Endothelial cell of umbilical vein (primary cell): ENCODE data around the gene CDC42BPB. TPM values are rescaled to one million over a fixed set of nuclear protein-coding genes. Genes with fewer than 3 reads are reported as not detected.

Experiments used
- BruUV-seq: library from RNA; stranded (reverse); fragments of 400-500 nt; replicated peaks from 2 replicates; lab custom pipeline; 2021; lab: Mats Ljungman, UMichigan
- CTCF ChIA-PET: fragments of 300-600, 350-600 bp; sonication (Branson Sonifier 250); formaldehyde crosslinking; loops from one replicate; lab custom pipeline; 2021; ENCODE audit warnings: antibody characterized with exemption, inconsistent platforms; lab: Charles Lee
- POLR2A ChIA-PET: fragments of 300-600, 350-600 bp; sonication (Branson Sonifier 250); formaldehyde crosslinking; loops from one replicate; lab custom pipeline; 2021; ENCODE audit warnings: antibody characterized with exemption, inconsistent platforms; lab: Charles Lee
- DNase-seq: peaks from one replicate; pipeline ENCODE4 v3.0.0-alpha.2; 2011; ENCODE audit warnings: low read depth, low spot score
- FAIRE-seq: peaks from 2 replicates; lab custom pipeline; 2011; peaks lifted over from hg19 to GRCh38; lab: Jason Lieb, UNC
- H2AFZ ChIP-seq: 2 replicates; pipeline ENCODE4 v1.6.0; 2012; ENCODE audit warnings: low read depth, low read length, control low read depth, inconsistent platforms
- H3K27ac ChIP-seq: 2 replicates; pipeline ENCODE4 v1.5.1; 2011; ENCODE audit warnings: low read depth, mild to moderate bottlenecking, control low read depth, low read length, moderate library complexity; ENCODE audit not compliant: insufficient read depth
- H3K27me3 ChIP-seq, 2 experiments: 2 replicates each; pipeline versions ENCODE4 v1.6.0 to v1.6.1; 2011; ENCODE audit warnings: low read length in 2 of 2, mixed read lengths in 1 of 2; ENCODE audit not compliant: control insufficient read depth in 2 of 2, insufficient read depth in 2 of 2
- H3K36me3 ChIP-seq, 2 experiments: 2 replicates in 1 of 2; 3 replicates in 1 of 2; pipeline ENCODE4 v1.5.1; 2011; ENCODE audit warnings: low read length in 2 of 2, mild to moderate bottlenecking in 1 of 2, moderate library complexity in 1 of 2; ENCODE audit not compliant: control insufficient read depth in 2 of 2, insufficient read depth in 2 of 2; ENCODE audit errors: extremely low read depth in 1 of 2
- H3K4me1 ChIP-seq: 3 replicates; pipeline ENCODE4 v1.5.1; 2011; ENCODE audit warnings: mild to moderate bottlenecking, low read length; ENCODE audit not compliant: control insufficient read depth, insufficient read depth; ENCODE audit errors: extremely low read depth
- H3K4me2 ChIP-seq: 2 replicates; pipeline ENCODE4 v1.6.1; 2011; ENCODE audit warnings: low read length, control low read depth, mixed read lengths; ENCODE audit not compliant: insufficient read depth
- H3K4me3 ChIP-seq, 3 experiments: fragments of 200-600 bp in 1 of 3; sonication (generic), shearing (Covaris generic) in 1 of 3; replicated peaks in 1 of 3; 2 replicates each; pipeline ENCODE4 v1.5.1; 2011 to 2016; ENCODE audit warnings: control low read depth in 3 of 3, low read length in 3 of 3, mild to moderate bottlenecking in 2 of 3, inconsistent platforms in 1 of 3, low read depth in 1 of 3, moderate library complexity in 1 of 3; ENCODE audit not compliant: insufficient read depth in 1 of 3
- H3K79me2 ChIP-seq: 2 replicates; pipeline ENCODE4 v1.6.0; 2012; ENCODE audit warnings: low read length, inconsistent platforms; ENCODE audit not compliant: control insufficient read depth, insufficient read depth
- H3K9ac ChIP-seq: replicated peaks from 2 replicates; pipeline ENCODE3; 2011; ENCODE audit warnings: low read length, control low read depth; ENCODE audit not compliant: insufficient read depth; ENCODE audit errors: extremely low read depth
- H3K9me1 ChIP-seq: replicated peaks from 3 replicates; pipeline ENCODE4 v1.6.0; 2011; ENCODE audit warnings: mild to moderate bottlenecking, low read length; ENCODE audit not compliant: control insufficient read depth, insufficient read depth; ENCODE audit errors: extremely low read depth
- H3K9me3 ChIP-seq: replicated peaks from 2 replicates; pipeline ENCODE4 v1.5.1; 2012; ENCODE audit warnings: low read length, inconsistent platforms; ENCODE audit not compliant: control insufficient read depth, insufficient read depth
- H4K20me1 ChIP-seq: replicated peaks from 2 replicates; pipeline ENCODE3; 2011; ENCODE audit warnings: mild to moderate bottlenecking, low read length; ENCODE audit not compliant: control insufficient read depth, insufficient read depth; ENCODE audit errors: extremely low read depth
- EZH2 ChIP-seq: IDR thresholded peaks from 2 replicates; pipeline ENCODE4 v1.6.1; 2012; ENCODE audit warnings: borderline replicate concordance, low read depth, mild to moderate bottlenecking, moderate library complexity, low read length, inconsistent platforms; ENCODE audit not compliant: severe bottlenecking
- FOS ChIP-seq: IDR thresholded peaks from 2 replicates; pipeline ENCODE4 v1.6.1; 2011; ENCODE audit warnings: mild to moderate bottlenecking, low read length, moderate library complexity, borderline replicate concordance; ENCODE audit not compliant: insufficient read depth
- GATA2 ChIP-seq: IDR thresholded peaks from 2 replicates; pipeline ENCODE4 v1.7.0; 2011; ENCODE audit warnings: low read depth, mild to moderate bottlenecking, moderate library complexity, mixed read lengths, low read length; ENCODE audit not compliant: insufficient read length, insufficient read depth
- JUN ChIP-seq: IDR thresholded peaks from 2 replicates; pipeline ENCODE4 v1.6.1; 2011; ENCODE audit warnings: borderline replicate concordance, low read depth; ENCODE audit not compliant: insufficient read length, insufficient read depth
- MYC ChIP-seq: IDR thresholded peaks from one replicate; pipeline ENCODE4 v1.6.1; 2011; ENCODE audit warnings: mild to moderate bottlenecking, low read depth, low read length
- POLR2A ChIP-seq: IDR thresholded peaks from 2 replicates; pipeline ENCODE4 v1.6.1; 2012; ENCODE audit warnings: low read depth, mild to moderate bottlenecking, control low read depth, low read length
- POLR2AphosphoS5 ChIP-seq: IDR thresholded peaks from 2 replicates; pipeline ENCODE4 v1.6.1; 2012; ENCODE audit warnings: low read depth, mild to moderate bottlenecking, control low read depth, low read length, moderate library complexity; ENCODE audit not compliant: insufficient read depth
- dilution Hi-C: fragments of 300-500 bp; cut with MboI; formaldehyde crosslinking; loops from one replicate; pipeline ENCODE4 v1.15.0; 2019; ENCODE audit warnings: low sequenced_read_pairs; ENCODE audit not compliant: extremely low pct_ligation_motif_present
- intact Hi-C: fragments of 100-400 bp; cut with micrococcal nuclease; formaldehyde crosslinking; loops from one replicate; pipeline ENCODE4 v1.10.0; 2022
- polyA plus RNA-seq, 4 experiments: library from polyadenylated mRNA; depleted of rRNA in 3 of 4; stranded (reverse) in 3 of 4; unstranded in 1 of 4; fragments of >200 nt; gene quantifications; 2 replicates each; pipeline versions ENCODE4 v1.2.1 to v1.2.3, GENCODE V29; 2011 to 2012; ENCODE audit warnings: missing spikeins in 1 of 4
- total RNA-seq: library from RNA; stranded (reverse); gene quantifications from 2 replicates; pipeline ENCODE4 v1.2.3, GENCODE V29; 2021
- TF ChIP-seq, protein P1 (sequence below): IDR thresholded peaks from 2 replicates; pipeline ENCODE4 v1.6.1; 2011; ENCODE audit not compliant: insufficient read depth, insufficient read length
- TF ChIP-seq, protein P2 (sequence below), 2 donors: IDR thresholded peaks; 1 replicate in 1 of 2; 2 replicates in 1 of 2; pipeline ENCODE4 v1.5.1; 2011; ENCODE audit warnings: low read length in 2 of 2, mild to moderate bottlenecking in 2 of 2, moderate library complexity in 2 of 2, control low read depth in 1 of 2, inconsistent platforms in 1 of 2, low read depth in 1 of 2; ENCODE audit not compliant: insufficient read depth in 1 of 2; ENCODE audit errors: extremely low read depth in 1 of 2

CDC42BPB gene
- total and polyA plus RNA-seq, 2 donors (not counting 3 experiments of a cell fraction or from before 2014, with no cell fraction given), result 82.6 to 131 TPM

DNA sequence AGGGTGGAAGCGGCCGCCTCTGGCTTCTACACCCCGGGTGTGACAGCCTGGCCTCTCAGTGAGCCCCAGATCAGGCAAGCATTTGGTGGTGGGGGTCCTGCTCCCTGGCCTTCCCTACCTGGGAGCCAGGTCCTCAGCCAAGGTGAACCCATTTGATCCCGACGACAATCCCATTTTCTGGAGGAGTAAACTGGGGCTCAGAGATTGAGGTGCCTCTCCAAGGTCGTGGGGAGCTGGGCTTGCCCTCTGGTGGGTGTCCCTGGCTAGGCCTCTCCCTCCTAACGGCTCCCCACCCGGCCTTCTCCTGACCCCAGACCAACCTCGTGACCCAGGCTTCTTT is 34.5 kb upstream of the CDC42BPB start:
- BruUV-seq, result no TSS peak
- Histone ChIP-seq H3K27me3 (no peaks in the 10 kb centered on the region), H2AFZ (peak overlapping the region; percentile 89), H3K79me2 (no peaks in the 10 kb centered on the region), H3K4me2 (no peak overlapping the region), H3K4me1 (peaks cover 4% of the 10 kb centered on the region), H3K9me1 (no peaks in the 10 kb centered on the region), H3K4me3 (no peak overlapping the region), H3K36me3 (no peaks in the 10 kb centered on the region), H4K20me1 (no peaks in the 10 kb centered on the region), H3K9ac (no peak overlapping the region), H3K27ac (no peak overlapping the region), H3K9me3 (no peaks in the 10 kb centered on the region)
- TF ChIP-seq, protein P1, sequence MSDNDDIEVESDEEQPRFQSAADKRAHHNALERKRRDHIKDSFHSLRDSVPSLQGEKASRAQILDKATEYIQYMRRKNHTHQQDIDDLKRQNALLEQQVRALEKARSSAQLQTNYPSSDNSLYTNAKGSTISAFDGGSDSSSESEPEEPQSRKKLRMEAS, result no peak
- TF ChIP-seq POLR2AphosphoS5, result no peak
- no peak for TF ChIP-seq GATA2
- TF ChIP-seq MYC, result no peak
- no peak for TF ChIP-seq JUN
- no peak for TF ChIP-seq POLR2A
- TF ChIP-seq, protein P2, sequence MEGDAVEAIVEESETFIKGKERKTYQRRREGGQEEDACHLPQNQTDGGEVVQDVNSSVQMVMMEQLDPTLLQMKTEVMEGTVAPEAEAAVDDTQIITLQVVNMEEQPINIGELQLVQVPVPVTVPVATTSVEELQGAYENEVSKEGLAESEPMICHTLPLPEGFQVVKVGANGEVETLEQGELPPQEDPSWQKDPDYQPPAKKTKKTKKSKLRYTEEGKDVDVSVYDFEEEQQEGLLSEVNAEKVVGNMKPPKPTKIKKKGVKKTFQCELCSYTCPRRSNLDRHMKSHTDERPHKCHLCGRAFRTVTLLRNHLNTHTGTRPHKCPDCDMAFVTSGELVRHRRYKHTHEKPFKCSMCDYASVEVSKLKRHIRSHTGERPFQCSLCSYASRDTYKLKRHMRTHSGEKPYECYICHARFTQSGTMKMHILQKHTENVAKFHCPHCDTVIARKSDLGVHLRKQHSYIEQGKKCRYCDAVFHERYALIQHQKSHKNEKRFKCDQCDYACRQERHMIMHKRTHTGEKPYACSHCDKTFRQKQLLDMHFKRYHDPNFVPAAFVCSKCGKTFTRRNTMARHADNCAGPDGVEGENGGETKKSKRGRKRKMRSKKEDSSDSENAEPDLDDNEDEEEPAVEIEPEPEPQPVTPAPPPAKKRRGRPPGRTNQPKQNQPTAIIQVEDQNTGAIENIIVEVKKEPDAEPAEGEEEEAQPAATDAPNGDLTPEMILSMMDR (IDR thresholded peaks at IDR 0.05; ENCODE audit: extremely low read depth in 1 of 2, insufficient read depth in 1 of 2, low read depth in 1 of 2, low read length in 2 of 2), result no peak
- no peak for TF ChIP-seq EZH2
- TF ChIP-seq FOS, result no peak
- POLR2A ChIA-PET, result no interaction called here
- intact Hi-C loops (loop anchor here (1.0 kb wide), 1 partner anchor 17 kb away; no protein-coding TSS in a partner anchor), dilution Hi-C loops (no loop called here)
- DNase-seq, result no peak
- no peak for FAIRE-seq
- CTCF ChIA-PET, result interaction anchor here (1.7 kb wide), 1 partner anchor 13 kb away, joined by 5 read pairs; no protein-coding TSS in a partner anchor
